HCT116 (cell line): ENCODE data around the gene LEKR1. TPM values are rescaled to one million over a fixed set of nuclear protein-coding genes. Genes with fewer than 3 reads are reported as not detected.

Experiments
- ATAC-seq: fragments of 200-7000 bp; cut with Tn5 transposase; 2 replicates; pipeline ENCODE4 v1.9.1; 2020; ENCODE audit warnings: mild to moderate bottlenecking, moderate library complexity
- BruUV-seq: library from RNA; stranded (reverse); fragments of 400-500 nt; replicated peaks from 2 replicates; lab custom pipeline; 2021; lab: Mats Ljungman, UMichigan
- CTCF ChIA-PET: fragments of 300-600 bp; sonication (Branson Sonifier 250); formaldehyde crosslinking; loops from one replicate; lab custom pipeline; 2021; ENCODE audit warnings: antibody characterized with exemption; lab: Charles Lee
- POLR2A ChIA-PET: fragments of 300-600, 350-600 bp; sonication (Branson Sonifier 250); formaldehyde crosslinking; loops from one replicate; lab custom pipeline; 2021; ENCODE audit warnings: antibody characterized with exemption; lab: Charles Lee
- RAD21 ChIA-PET, 2 experiments: fragments of 300-600 bp; sonication (Branson Sonifier 250); formaldehyde crosslinking; loops; one replicate each; lab custom pipeline; 2023; ENCODE audit warnings: low total read pairs in 2 of 2; ENCODE audit not compliant: uncharacterized antibody in 2 of 2, unreplicated experiment in 2 of 2, low non-redundant PET in 1 of 2; lab: Charles Lee
- DNase-seq: peaks from one replicate; pipeline ENCODE4 v3.0.0-alpha.2; 2010; ENCODE audit warnings: low read depth, low spot score
- H2AFZ ChIP-seq: fragments of 200-600 bp; shearing (Covaris generic), sonication (generic); 2 replicates; pipeline ENCODE4 v1.6.1; 2017; ENCODE audit warnings: low read depth, mixed run types, mixed read lengths, antibody characterized with exemption, low read length; ENCODE audit not compliant: poor library complexity, severe bottlenecking
- H3K27ac ChIP-seq: 2 replicates; pipeline ENCODE4 v1.5.1; 2012; ENCODE audit warnings: low read depth, low read length
- H3K27me3 ChIP-seq: fragments of 200-600 bp; sonication (generic); 2 replicates; pipeline ENCODE4 v1.6.1; 2016; ENCODE audit warnings: mixed run types, low read length, mixed read lengths; ENCODE audit not compliant: insufficient read depth
- H3K36me3 ChIP-seq, 2 experiments: fragments of 200-500 bp in 1 of 2; fragments of 200-600 bp in 1 of 2; sonication (Bioruptor generic) in 1 of 2; sonication (generic) in 1 of 2; 2 replicates each; pipeline versions ENCODE4 v1.5.1 to v1.6.1; 2014 to 2016; ENCODE audit warnings: low read length in 2 of 2, inconsistent platforms in 1 of 2, mixed read lengths in 1 of 2, mixed run types in 1 of 2; ENCODE audit not compliant: insufficient read depth in 2 of 2, control insufficient read depth in 1 of 2
- H3K4me1 ChIP-seq, 2 experiments: fragments of 200-600 bp in 1 of 2; sonication (generic) in 1 of 2; 2 replicates each; pipeline versions ENCODE4 v1.5.1 to v1.6.1; 2012 to 2017; ENCODE audit warnings: low read length in 2 of 2, inconsistent platforms in 1 of 2, mild to moderate bottlenecking in 1 of 2, mixed read lengths in 1 of 2, mixed run types in 1 of 2, moderate library complexity in 1 of 2; ENCODE audit not compliant: insufficient read depth in 2 of 2, control insufficient read depth in 1 of 2
- H3K4me2 ChIP-seq: fragments of 200-600 bp; sonication (generic); 2 replicates; pipeline ENCODE4 v1.6.1; 2017; ENCODE audit warnings: mixed run types, low read length, mixed read lengths
- H3K4me3 ChIP-seq, 2 experiments: fragments of 200-600 bp in 1 of 2; sonication (generic) in 1 of 2; replicated peaks in 1 of 2; 2 replicates each; pipeline ENCODE4 v1.5.1; 2011 to 2016; ENCODE audit warnings: low read length in 2 of 2, control low read depth in 1 of 2, low read depth in 1 of 2, mild to moderate bottlenecking in 1 of 2, mixed read lengths in 1 of 2, mixed run types in 1 of 2
- H3K79me2 ChIP-seq: fragments of 200-600 bp; sonication (generic); 2 replicates; pipeline ENCODE4 v1.6.1; 2017; ENCODE audit warnings: mild to moderate bottlenecking, mixed run types, low read length, moderate library complexity, mixed read lengths; ENCODE audit not compliant: insufficient read depth
- H3K9ac ChIP-seq: fragments of 200-600 bp; sonication (generic); 2 replicates; pipeline ENCODE4 v1.6.1; 2016; ENCODE audit warnings: low read length, mixed read lengths
- H3K9me2 ChIP-seq: fragments of 200-600 bp; sonication (generic), shearing (Covaris generic); 2 replicates; pipeline ENCODE4 v1.6.1; 2017; ENCODE audit warnings: mixed run types, mild to moderate bottlenecking, moderate library complexity; ENCODE audit not compliant: insufficient read depth
- H3K9me3 ChIP-seq, 2 experiments: fragments of 200-500 bp in 1 of 2; fragments of 200-600 bp in 1 of 2; sonication (Bioruptor generic) in 1 of 2; sonication (generic) in 1 of 2; 2 replicates each; pipeline ENCODE4 v1.6.1; 2014 to 2017; ENCODE audit warnings: low read length in 2 of 2, mixed read lengths in 2 of 2, inconsistent platforms in 1 of 2, low read depth in 1 of 2, mild to moderate bottlenecking in 1 of 2, mixed run types in 1 of 2, moderate library complexity in 1 of 2; ENCODE audit not compliant: control insufficient read depth in 1 of 2, insufficient read depth in 1 of 2
- H4K20me1 ChIP-seq: fragments of 200-600 bp; sonication (generic), shearing (Covaris generic); 2 replicates; pipeline ENCODE4 v1.6.1; 2017; ENCODE audit warnings: mixed run types, mild to moderate bottlenecking, moderate library complexity; ENCODE audit not compliant: insufficient read depth
- CBX3 ChIP-seq: IDR thresholded peaks from 2 replicates; pipeline ENCODE4 v1.6.1; 2012; ENCODE audit warnings: low read depth
- CEBPB ChIP-seq: IDR thresholded peaks from 2 replicates; pipeline ENCODE4 v1.6.1; 2012; ENCODE audit warnings: low read depth
- EZH2phosphoT487 ChIP-seq: fragments of 200-600 bp; IDR thresholded peaks from 2 replicates; pipeline ENCODE4 v1.6.1; 2018; ENCODE audit warnings: antibody characterized with exemption, borderline replicate concordance
- REST ChIP-seq: IDR thresholded peaks from 2 replicates; pipeline ENCODE4 v1.6.1; 2012; ENCODE audit warnings: low read depth
- SIN3A ChIP-seq: IDR thresholded peaks from 2 replicates; pipeline ENCODE4 v1.6.1; 2012; ENCODE audit warnings: low read depth
- SRF ChIP-seq: IDR thresholded peaks from 2 replicates; pipeline ENCODE4 v1.6.1; 2012; ENCODE audit warnings: low read depth
- intact Hi-C: fragments of 100-400 bp; cut with micrococcal nuclease; formaldehyde crosslinking; loops from 2 replicates; pipeline ENCODE4 v1.10.0; 2022
- total RNA-seq: library from RNA; stranded (reverse); gene quantifications from one replicate; pipeline ENCODE4 v1.2.1, GENCODE V29; 2021; ENCODE audit not compliant: unreplicated experiment

The LEKR1 gene
- total RNA-seq, 1 experiment from 2014 or later: 2.1 TPM

GRCh38 chr3:156826896-156827882 is 1.0 kb downstream of the LEKR1 start:
- H3K27me3 ChIP-seq: no peaks in the 10 kb centered on the region
- H3K9ac ChIP-seq: peak overlapping the region; percentile 88
- peak overlapping the region; percentile 96 for H3K27ac ChIP-seq
- TF ChIP-seq SIN3A: no peak
- no peak for TF ChIP-seq REST
- ChIA-PET RAD21 (no interaction called here), POLR2A (interaction anchor here (1.2 kb wide), 1 partner anchor 11 kb away, joined by 3 read pairs; no protein-coding TSS in a partner anchor), CTCF (no interaction called here)
- H3K79me2 ChIP-seq: 0 out of 2 replicates have a peak, but pooled peaks cover 6% of the 10 kb centered on the region
- H3K9me3 ChIP-seq: no peaks in the 10 kb centered on the region
- no peaks in the 10 kb centered on the region for H4K20me1 ChIP-seq
- H3K4me2 ChIP-seq: peak overlapping the region; percentile 87
- H2AFZ ChIP-seq: no peak overlapping the region
- BruUV-seq: TSS peak; percentile 76
- H3K9me2 ChIP-seq: no peaks in the 10 kb centered on the region
- H3K4me3 ChIP-seq: peak overlapping the region; percentile 65 to 66
- no peaks in the 10 kb centered on the region for H3K36me3 ChIP-seq
- intact Hi-C loops: loop anchor here (1.0 kb wide), 2 partner anchors 10 to 303 kb away; no protein-coding TSS in a partner anchor
- peaks cover 19 to 58% of the 10 kb centered on the region in 2 experiments; a peak in 3 of 4 replicates for H3K4me1 ChIP-seq
- no peak for ATAC-seq
- DNase-seq: no peak

DNA sequence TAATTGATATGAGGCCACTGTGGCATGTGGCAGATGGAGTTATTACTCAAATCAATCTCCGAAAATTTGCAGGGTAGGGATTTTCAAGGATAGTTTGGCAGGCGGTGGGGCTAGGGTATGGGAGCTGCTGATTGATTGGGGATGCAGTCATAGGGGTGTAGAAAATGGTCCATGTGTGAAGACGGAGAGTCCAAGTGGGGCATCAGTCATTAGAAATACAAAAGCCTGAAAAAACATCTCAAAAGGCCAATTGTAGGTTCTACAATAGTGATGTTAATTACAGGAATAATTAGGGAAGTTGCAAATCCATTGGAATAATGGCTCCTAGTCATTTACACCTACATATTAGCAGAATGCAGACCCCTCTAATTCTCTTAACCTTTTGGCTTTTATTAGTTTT is 4.9 kb downstream of the LEKR1 start:
- ChIA-PET CTCF (no interaction called here), POLR2A (no interaction called here), RAD21 (no interaction called here)
- TF ChIP-seq CEBPB: no peak
- TF ChIP-seq SRF: no peak
- TF ChIP-seq EZH2phosphoT487: no peak
- no peak for TF ChIP-seq CBX3
- no peak for TF ChIP-seq SIN3A
- ATAC-seq (no peak), DNase-seq (no peak)
- Histone ChIP-seq H3K27me3 (no peaks in the 10 kb centered on the region), H3K9me3 (no peaks in the 10 kb centered on the region), H3K79me2 (0 out of 2 replicates have a peak, but pooled peaks cover 6% of the 10 kb centered on the region), H3K4me2 (no peak overlapping the region), H3K9ac (no peak overlapping the region), H3K4me3 (no peak overlapping the region), H3K4me1 (peaks cover 5 to 27% of the 10 kb centered on the region in 2 experiments; a peak in 3 of 4 replicates), H2AFZ (no peak overlapping the region), H3K36me3 (no peaks in the 10 kb centered on the region), H3K27ac (no peak overlapping the region), H4K20me1 (no peaks in the 10 kb centered on the region), H3K9me2 (no peaks in the 10 kb centered on the region)
- intact Hi-C loops: no loop called here
- BruUV-seq: no TSS peak
